Endometrial microvascular endothelial cells (primary cell): ENCODE data around the gene ADGRD1. TPM values are rescaled to one million over a fixed set of nuclear protein-coding genes. Genes with fewer than 3 reads are reported as not detected.
"Not testable (repeated sequence)": the region's sequence is repeated elsewhere in the genome, so short reads cannot be mapped to it uniquely, and the experiment has no call there.

Source experiments
- in situ Hi-C: cut with HindIII; loops from 2 replicates; pipeline ENCODE4 v1.10.0; 2017; ENCODE audit warnings: low sequenced_read_pairs, low pct_unique_long_range_greater_than_20kb; ENCODE audit errors: inconsistent ontology term
- total RNA-seq: library from RNA; depleted of rRNA; stranded (reverse); fragments of >200 nt; gene quantifications from one replicate; pipeline ENCODE4 v1.2.3, GENCODE V29; 2015; ENCODE audit errors: inconsistent ontology term

Gene ADGRD1
- total RNA-seq, 1 donor from 2014 or later = not detected

- in situ Hi-C loops = no loop called here
Observed at GRCh38 chr12:130977743-130978095, 24.0 kb downstream of the ADGRD1 start.

DNA sequence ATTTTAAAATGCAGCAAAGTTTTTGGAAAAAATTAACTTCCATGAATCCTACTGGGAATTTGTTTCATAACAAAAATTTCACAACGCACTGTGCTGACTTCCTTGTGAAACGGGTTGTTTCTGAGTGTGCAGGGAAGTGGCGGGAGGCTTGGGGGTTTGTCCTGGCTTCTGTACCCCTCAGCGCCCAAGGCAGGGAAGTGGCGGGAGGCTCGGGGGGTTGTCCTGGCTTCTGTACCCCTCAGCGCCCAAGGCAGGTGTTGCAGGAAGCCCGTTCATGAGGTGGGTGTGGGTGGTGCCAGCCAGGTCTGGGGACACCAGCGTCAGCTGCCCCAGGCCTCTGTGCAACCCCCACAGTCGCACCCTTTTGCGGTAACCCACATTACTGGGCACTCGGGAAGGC is 25.1 kb downstream of the ADGRD1 start:
- in situ Hi-C loops = no loop called here

GRCh38 chr12:130981074-130981742 is 27.5 kb downstream of the ADGRD1 start:
- in situ Hi-C loops = no loop called here

- in situ Hi-C loops = no loop called here
Observed at GRCh38 chr12:130981911-130982310, 28.2 kb downstream of the ADGRD1 start.

GRCh38 chr12:130982565-130983225 is 29.0 kb downstream of the ADGRD1 start:
- in situ Hi-C loops = no loop called here

GRCh38 chr12:130983328-130984017 is 29.8 kb downstream of the ADGRD1 start:
- in situ Hi-C loops = no loop called here

DNA sequence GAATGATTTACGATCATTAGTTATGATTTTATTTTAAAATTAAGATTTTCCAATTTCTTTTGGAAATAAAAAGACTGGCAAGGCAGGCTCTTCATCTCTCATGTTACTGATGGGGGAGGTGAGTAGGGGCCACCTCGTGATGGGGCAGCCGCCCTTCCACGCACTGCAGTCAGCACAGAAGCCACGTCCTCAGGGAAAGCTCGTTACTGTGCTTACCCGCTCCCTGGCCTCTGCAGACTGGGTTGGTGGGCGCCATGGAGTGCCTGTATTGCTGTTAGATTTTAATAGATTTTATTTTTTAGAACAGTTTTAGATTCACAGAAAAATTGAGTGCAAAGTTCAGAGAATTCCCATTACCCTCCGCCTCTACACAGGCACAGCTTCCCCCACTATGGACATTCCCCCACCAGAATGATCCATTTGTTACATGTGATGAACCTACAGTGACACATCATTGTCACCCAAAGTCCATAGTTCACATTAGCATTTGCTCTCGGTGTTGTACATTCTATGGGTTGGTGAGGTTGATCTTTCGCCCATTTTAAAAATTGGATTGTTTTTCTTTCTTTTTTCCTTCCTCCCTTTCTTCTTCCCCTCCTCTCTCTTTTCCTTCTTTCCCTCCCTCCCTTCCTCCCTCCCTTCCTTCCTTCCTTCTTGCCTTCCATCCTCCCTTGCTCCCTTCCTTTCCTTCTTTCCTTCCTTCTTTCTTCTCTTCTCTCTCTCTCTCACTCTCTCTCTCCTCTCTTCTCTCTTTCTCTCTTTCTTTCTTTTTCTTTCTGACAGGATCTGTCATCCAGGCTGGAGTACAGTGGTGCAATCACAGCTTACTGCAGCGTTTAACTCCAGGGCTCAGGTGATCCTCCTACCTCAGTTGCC is 30.7 kb downstream of the ADGRD1 start:
- in situ Hi-C loops = no loop called here

DNA sequence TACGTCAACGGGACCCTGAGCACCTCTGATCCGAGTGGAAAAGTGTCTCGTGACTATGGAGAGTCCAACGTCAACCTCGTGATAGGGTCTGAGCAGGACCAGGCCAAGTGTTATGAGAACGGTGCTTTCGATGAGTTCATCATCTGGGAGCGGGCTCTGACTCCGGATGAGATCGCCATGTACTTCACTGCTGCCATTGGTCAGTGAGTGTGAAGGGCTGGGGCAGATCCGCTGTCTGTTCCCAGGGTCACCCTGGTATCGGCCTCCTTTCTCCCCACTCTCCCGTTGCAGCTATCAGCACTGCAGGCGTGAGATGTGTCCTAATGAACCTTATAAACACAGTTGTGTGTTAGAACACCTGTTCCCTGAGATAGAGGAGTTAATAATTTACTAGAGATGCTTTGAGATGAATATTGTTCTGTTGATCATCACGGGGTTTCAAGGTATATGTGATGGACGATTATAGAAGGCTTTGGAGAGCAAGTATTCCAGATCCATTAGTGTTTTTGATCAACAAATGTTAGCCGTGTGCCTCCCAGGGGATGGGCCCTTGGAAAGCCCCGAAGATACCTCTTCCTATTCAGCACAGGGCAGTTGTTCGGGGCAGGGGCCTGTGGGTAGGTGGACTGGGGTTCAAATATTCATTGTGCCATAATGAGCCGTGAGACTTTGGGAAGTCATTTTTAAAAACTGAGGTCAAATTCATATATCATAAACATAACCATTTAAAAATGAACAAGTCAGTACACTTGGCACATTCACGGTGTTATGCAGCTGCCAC is 33.6 kb downstream of the ADGRD1 start:
- in situ Hi-C loops = no loop called here

- in situ Hi-C loops = no loop called here
Observed at GRCh38 chr12:130988261-130988660, 34.6 kb downstream of the ADGRD1 start.

GRCh38 chr12:130988751-130989150 is 35.0 kb downstream of the ADGRD1 start:
- in situ Hi-C loops = no loop called here

DNA sequence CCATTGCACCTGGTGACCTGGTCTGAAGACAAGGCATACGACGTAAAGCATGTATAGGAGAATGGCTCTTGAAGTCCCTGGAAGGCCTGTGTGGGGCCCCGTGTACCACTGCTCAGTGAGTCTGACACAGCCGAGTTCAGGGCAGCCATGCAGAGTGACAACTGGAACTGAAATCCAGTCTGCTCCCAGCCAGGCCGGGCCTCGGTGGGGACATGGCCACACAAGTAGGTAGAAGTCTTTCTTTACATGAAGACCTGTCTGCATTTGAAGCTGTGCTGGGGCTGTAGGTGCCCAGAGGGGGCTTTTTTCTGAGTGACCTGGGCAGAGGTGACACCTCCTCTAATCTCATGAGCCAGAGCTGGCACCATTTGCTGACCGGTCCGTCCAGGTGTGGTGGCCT is 35.7 kb downstream of the ADGRD1 start:
- in situ Hi-C loops = no loop called here

- in situ Hi-C loops = no loop called here
Observed at GRCh38 chr12:130990034-130990433, 36.3 kb downstream of the ADGRD1 start.

DNA sequence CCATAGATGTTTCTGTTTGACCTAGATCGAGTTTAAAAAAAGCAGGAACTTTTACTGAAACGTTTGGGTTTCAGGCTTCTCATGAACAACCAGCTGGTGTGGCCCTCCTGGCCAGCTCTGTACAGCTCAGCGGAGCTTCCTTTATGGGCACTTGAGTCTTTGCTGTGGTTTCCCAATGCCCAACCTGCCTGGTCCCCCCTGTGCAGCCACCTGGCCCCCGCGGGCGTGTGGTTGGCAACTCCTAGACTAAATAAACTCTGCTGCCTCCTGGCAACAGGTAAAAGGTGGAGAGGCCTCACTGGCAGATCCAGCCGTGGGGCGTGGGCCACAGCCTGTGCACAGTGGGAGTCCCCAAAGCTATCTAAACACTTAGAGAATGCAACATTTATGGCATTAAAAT is 38.7 kb downstream of the ADGRD1 start:
- in situ Hi-C loops = no loop called here

GRCh38 chr12:130992979-130993538 is 39.4 kb downstream of the ADGRD1 start:
- in situ Hi-C loops = no loop called here

DNA sequence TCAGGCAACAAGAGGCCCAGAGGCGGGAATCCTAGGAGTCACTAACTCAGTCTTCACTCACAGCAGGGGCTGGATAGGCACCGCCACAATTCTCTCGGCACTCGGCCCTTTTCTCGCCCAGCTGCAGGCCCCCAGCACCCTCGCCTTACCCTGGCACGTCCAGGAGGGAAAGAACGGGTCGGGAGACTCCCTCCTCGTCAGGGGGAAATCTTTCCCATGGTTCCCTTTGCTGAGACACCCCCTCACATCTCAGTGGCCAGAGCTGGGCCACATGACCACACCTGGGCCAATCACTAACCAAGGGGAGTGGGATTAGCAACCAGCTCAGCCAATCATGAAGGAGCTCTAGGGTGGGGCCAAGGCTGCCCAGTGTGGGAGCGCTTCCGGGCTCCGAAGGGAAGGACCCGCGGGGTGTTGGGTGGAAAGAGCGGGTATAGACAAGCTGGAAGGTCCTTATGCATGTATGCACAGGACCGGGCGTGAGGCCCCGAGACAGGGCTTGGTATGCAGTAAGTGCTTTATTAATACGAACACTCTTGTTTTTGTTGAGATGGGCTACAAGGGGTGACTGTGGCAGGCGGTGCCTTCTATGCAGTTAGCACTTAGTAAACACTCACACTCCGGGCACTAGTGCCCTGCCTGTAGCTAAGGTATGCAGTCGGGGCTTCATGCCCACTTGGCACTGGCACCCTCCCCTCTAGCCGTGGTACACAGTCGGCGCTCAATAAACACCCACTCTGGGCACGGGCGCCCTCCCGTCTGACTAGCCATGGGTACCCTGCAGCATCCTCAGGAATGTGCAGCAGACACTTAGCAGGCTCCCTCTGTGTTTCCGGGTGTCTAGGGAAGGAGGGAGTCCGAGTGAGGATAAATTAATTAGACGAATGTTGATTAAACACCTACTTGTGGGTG is 40.3 kb downstream of the ADGRD1 start:
- in situ Hi-C loops = no loop called here

- in situ Hi-C loops = no loop called here
Observed at GRCh38 chr12:130994821-130995375, 41.2 kb downstream of the ADGRD1 start.

- in situ Hi-C loops = not testable (repeated sequence)
Observed at GRCh38 chr12:130995386-130995969, 41.8 kb downstream of the ADGRD1 start.
